ENCODE data around the gene FGGY. TPM values are rescaled to one million over a fixed set of nuclear protein-coding genes. Genes with fewer than 3 reads are reported as not detected.
"Not testable (repeated sequence)": the region's sequence is repeated elsewhere in the genome, so short reads cannot be mapped to it uniquely, and the experiment has no call there.

The FGGY gene
- total RNA-seq, 2 experiments from 2014 or later, result 6.6 to 9.7 TPM

- H3K27me3 Mint-ChIP-seq, result no peaks in the 10 kb centered on the region
- H3K9me3 Mint-ChIP-seq, result no peaks in the 10 kb centered on the region
- peaks cover 28% of the 10 kb centered on the region for H3K36me3 Mint-ChIP-seq
- DNase-seq, result no peak
- H3K4me1 Mint-ChIP-seq, result no peaks in the 10 kb centered on the region
- H3K27ac Mint-ChIP-seq, result no peak overlapping the region
- H3K4me3 Mint-ChIP-seq, result no peak overlapping the region
Measured at GRCh38 chr1:59552007-59552406, 255.1 kb downstream of the FGGY start.

GRCh38 chr1:59553371-59553770 is 256.5 kb downstream of the FGGY start:
- no peaks in the 10 kb centered on the region for H3K27me3 Mint-ChIP-seq
- no peaks in the 10 kb centered on the region for H3K4me1 Mint-ChIP-seq
- no peak for DNase-seq
- H3K4me3 Mint-ChIP-seq, result no peak overlapping the region
- H3K9me3 Mint-ChIP-seq, result peaks cover 9% of the 10 kb centered on the region
- H3K27ac Mint-ChIP-seq, result no peak overlapping the region
- H3K36me3 Mint-ChIP-seq, result peaks cover 40% of the 10 kb centered on the region

GRCh38 chr1:59554011-59554663 is 257.2 kb downstream of the FGGY start:
- peaks cover 46% of the 10 kb centered on the region for H3K36me3 Mint-ChIP-seq
- no peak for DNase-seq
- H3K27ac Mint-ChIP-seq, result no peak overlapping the region
- H3K9me3 Mint-ChIP-seq, result peaks cover 13% of the 10 kb centered on the region
- no peaks in the 10 kb centered on the region for H3K27me3 Mint-ChIP-seq
- no peak overlapping the region for H3K4me3 Mint-ChIP-seq
- no peaks in the 10 kb centered on the region for H3K4me1 Mint-ChIP-seq

DNA sequence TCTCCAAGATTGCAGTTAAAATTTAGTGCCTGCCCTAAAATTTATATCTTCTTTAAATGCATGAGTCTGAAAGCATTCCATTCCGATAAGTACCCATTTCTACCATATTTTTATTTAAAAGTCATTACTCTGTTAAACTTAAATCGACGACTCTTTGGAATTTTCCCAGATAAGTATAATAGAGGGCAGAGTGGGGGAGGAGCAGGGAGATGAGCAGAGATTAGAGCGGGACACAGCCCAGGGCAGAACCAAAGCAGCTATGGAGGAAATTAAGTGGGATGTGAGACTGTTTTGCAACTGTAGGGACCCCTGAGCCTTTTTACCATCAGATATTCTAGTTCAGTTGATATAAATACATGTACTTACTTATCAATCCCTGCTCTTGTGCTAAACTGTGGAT is 257.9 kb downstream of the FGGY start:
- H3K27me3 Mint-ChIP-seq, result no peaks in the 10 kb centered on the region
- no peak for DNase-seq
- no peak overlapping the region for H3K27ac Mint-ChIP-seq
- H3K4me3 Mint-ChIP-seq, result no peak overlapping the region
- H3K4me1 Mint-ChIP-seq, result no peaks in the 10 kb centered on the region
- peaks cover 13% of the 10 kb centered on the region for H3K9me3 Mint-ChIP-seq
- peaks cover 46% of the 10 kb centered on the region for H3K36me3 Mint-ChIP-seq

- DNase-seq, result no peak
- H3K36me3 Mint-ChIP-seq, result peaks cover 49% of the 10 kb centered on the region
- no peak overlapping the region for H3K27ac Mint-ChIP-seq
- H3K4me3 Mint-ChIP-seq, result no peak overlapping the region
- peaks cover 13% of the 10 kb centered on the region for H3K9me3 Mint-ChIP-seq
- no peaks in the 10 kb centered on the region for H3K27me3 Mint-ChIP-seq
- peaks cover 4% of the 10 kb centered on the region for H3K4me1 Mint-ChIP-seq
Measured at GRCh38 chr1:59556398-59556797, 259.5 kb downstream of the FGGY start.

DNA sequence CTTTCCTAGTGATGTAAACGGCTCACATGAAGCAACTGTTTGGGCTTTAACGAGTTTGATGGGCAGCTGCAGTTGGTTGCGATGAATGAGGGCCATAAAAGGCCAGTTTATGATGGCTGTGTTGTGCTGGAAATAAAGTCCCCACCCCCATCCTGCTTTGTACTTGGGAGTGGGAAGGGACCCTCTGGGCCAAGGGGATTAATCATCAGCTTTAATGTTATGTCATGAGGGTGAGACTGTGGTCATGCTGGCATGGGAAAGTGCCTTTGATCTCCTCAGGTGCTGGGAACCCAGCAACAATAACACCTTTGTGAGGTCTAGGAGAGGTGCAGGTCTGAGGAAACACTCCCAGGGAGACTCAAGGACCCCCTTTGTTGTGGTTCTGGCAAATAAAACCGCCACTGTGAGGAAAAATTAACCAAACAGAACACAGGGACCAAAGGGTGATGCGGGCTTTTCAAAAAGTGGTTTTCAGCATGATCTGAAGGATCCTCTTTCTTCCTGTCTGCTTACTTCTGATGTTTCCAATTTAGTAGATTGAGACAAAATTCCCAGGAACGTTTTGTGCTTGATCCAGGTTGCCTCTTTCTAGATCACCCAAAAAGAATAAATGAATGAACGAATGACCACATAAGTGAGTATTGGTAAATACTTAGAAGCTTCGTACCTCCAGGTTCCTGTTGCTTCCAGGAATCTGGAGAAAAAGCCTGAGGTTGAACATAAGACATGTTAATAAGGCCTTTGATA is 260.1 kb downstream of the FGGY start:
- peaks cover 49% of the 10 kb centered on the region for H3K36me3 Mint-ChIP-seq

GRCh38 chr1:59557549-59557885 is 260.6 kb downstream of the FGGY start:
- DNase-seq, result no peak
- H3K4me3 Mint-ChIP-seq, result no peak overlapping the region
- H3K36me3 Mint-ChIP-seq, result peaks cover 49% of the 10 kb centered on the region
- H3K27ac Mint-ChIP-seq, result no peak overlapping the region
- no peaks in the 10 kb centered on the region for H3K27me3 Mint-ChIP-seq
- peaks cover 13% of the 10 kb centered on the region for H3K9me3 Mint-ChIP-seq
- H3K4me1 Mint-ChIP-seq, result peaks cover 4% of the 10 kb centered on the region

More for the DNA sequence above, 260.1 kb downstream of the FGGY start:
- DNase-seq, result no peak
- Mint-ChIP-seq H3K4me3 (no peak overlapping the region), H3K27me3 (no peaks in the 10 kb centered on the region), H3K27ac (no peak overlapping the region), H3K4me1 (peaks cover 4% of the 10 kb centered on the region), H3K9me3 (peaks cover 13% of the 10 kb centered on the region)

DNA sequence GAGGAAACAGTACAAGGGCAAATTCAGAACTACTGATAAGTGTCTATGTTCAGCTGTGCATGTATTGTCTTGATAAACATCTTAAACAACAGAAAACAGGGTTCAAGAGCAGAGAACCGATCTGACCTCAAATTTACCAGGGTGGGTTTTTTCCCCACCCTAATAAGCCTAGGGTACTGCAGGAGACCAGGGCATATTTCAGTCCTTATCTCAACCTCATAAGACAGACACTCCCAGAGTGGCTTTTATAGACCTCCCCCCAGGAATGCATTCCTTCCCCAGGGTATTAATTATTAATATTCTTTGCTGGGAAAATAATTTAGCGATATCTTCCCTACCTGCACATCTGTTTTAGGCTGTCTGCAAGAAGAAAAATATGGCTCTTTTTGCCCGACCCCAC is 261.7 kb downstream of the FGGY start:
- H3K4me3 Mint-ChIP-seq, DNase-seq, H3K27me3 Mint-ChIP-seq, H3K4me1 Mint-ChIP-seq, H3K27ac Mint-ChIP-seq: not testable (repeated sequence)
- Mint-ChIP-seq H3K36me3 (peaks cover 49% of the 10 kb centered on the region), H3K9me3 (peaks cover 13% of the 10 kb centered on the region)

DNA sequence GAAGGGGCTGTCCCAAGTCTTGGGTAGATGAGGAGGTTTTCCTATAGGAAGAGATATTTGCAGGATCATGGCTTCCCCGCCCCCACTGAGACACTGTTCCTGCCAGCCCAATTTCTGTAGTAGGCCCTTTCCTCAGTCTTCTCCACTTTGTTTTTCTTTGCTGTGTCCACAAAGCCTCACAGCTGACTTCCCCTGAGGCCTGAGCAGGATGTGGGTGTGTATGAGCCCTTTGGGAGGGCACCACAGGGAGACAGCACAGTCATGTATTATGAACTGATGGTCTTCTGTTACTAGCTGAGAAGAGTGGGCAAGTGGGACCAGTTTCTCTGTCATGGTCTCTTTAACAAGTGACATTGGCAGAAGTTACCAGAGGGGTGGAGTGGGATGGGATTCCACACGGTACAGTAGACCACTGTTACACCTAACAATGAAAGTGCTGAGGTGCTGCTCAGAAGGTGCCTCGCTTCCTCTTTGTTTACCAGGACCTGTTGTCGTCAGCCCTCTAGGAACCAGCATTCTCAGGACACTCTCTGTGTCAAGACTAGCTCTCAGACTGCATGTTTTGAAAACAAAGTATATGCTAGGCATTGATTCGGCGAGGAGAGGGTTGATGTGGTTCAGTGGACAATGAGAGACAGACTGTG is 264.0 kb downstream of the FGGY start:
- Mint-ChIP-seq H3K36me3 (peaks cover 32% of the 10 kb centered on the region), H3K27me3 (no peaks in the 10 kb centered on the region), H3K4me1 (peaks cover 7% of the 10 kb centered on the region), H3K4me3 (no peak overlapping the region), H3K27ac (no peak overlapping the region), H3K9me3 (peaks cover 13% of the 10 kb centered on the region)
- DNase-seq, result no peak

DNA sequence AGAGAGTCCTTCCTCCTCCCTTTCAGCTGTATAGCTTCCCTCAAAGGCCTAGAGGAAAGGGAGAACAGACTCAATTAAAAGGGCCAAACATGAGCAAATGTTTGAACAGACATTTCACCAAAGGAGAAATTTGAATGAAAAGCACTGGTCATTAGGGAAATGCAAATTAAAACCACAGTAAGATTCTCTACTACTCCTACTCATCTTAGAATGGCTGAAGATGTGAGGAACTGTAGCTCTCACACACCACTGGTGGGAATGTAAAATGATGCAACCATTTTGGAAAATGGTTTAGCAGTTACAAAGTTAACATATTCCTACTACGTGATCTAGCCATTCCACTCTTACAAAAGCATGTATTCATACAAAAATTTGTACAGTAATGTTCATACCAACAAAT is 264.9 kb downstream of the FGGY start:
- Mint-ChIP-seq H3K4me1 (peaks cover 7% of the 10 kb centered on the region), H3K4me3 (no peak overlapping the region), H3K27ac (no peak overlapping the region)

GRCh38 chr1:59564192-59564891 is 267.4 kb downstream of the FGGY start:
- no peak for DNase-seq
- H3K4me3 Mint-ChIP-seq, result no peak overlapping the region
- H3K4me1 Mint-ChIP-seq, result peaks cover 7% of the 10 kb centered on the region
- no peaks in the 10 kb centered on the region for H3K9me3 Mint-ChIP-seq
- no peaks in the 10 kb centered on the region for H3K27me3 Mint-ChIP-seq
- peaks cover 3% of the 10 kb centered on the region for H3K36me3 Mint-ChIP-seq
- no peak overlapping the region for H3K27ac Mint-ChIP-seq

More for the DNA sequence above, 264.9 kb downstream of the FGGY start:
- Mint-ChIP-seq H3K27me3 (no peaks in the 10 kb centered on the region), H3K36me3 (peaks cover 24% of the 10 kb centered on the region), H3K9me3 (peaks cover 13% of the 10 kb centered on the region)
- DNase-seq, result no peak

DNA sequence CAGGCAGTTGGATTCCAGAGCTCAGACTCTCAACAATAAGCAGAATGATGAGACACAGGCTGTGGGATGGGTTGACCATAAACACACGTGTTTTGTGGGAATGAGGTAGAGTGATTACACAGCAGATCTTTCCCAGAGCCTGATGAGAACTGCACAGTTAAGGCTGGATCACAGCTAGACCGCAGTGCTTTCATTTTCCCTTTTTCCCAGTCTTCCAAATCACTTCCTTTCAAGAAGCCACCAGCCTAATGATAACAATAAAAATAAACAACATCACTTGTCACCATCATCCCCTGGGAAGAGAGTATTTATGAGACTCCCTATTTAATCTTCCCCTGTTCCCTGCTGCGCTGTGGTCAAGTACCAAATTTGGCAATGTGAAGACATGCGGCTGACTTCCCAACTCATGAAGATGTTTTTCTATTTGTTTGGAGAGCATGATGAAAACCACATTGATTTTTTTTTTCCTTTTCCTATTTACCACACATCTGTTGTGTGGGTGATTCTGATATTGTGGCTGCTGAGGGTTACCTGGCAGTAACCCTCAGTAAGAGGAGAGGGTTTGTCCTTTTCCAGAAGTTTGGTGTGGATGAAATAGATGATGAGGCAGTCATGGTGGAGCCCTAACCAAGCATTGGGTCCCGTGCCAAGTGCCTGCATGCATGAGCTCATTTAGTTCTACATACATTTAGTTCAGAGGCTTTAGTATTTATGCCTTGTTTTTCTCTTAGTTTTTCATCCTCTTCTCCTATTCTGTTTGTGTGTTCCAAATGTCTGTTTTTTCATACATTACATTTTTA is 268.9 kb downstream of the FGGY start:
- Mint-ChIP-seq H3K27ac (no peak overlapping the region), H3K36me3 (peaks cover under 1% of the 10 kb centered on the region), H3K9me3 (no peaks in the 10 kb centered on the region), H3K27me3 (peaks cover 5% of the 10 kb centered on the region), H3K4me3 (no peak overlapping the region), H3K4me1 (peaks cover 16% of the 10 kb centered on the region)
- no peak for DNase-seq

DNA sequence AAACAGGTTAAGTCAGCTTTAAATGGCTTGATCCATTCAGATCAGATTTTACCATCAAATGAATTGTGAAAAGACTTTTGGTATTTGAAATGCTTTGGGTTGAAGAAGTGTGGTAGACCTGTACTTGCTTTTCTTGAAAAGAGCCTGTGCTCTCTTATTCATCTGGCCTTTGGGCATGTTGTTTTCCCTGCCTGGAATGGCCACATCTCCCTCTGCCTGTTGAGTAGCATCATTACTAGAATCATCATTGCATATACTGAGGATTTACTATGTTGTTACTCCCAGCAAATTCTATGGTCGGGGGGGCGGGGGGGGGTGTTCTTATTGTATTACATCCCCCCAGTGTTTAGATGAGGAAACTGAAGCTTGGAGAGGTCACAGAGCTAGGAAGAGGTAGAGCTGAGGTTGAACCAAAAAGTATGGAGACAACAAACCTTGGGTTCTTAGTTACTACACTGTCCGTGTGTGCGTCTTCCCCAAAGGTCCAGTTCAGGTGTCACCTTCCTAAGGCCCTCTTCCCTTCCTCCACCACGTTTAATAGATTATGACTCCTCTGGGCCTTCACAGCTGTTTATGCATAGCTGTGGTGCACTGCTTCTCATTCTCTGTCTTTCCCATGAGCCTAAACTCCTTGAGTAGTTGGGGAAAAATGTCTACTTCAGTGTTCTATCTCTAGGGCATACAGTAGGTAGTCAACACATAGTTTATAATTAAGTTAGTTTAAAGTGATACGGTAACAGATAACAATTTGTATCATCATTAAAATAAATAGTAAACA is 271.5 kb downstream of the FGGY start:
- no peaks in the 10 kb centered on the region for H3K9me3 Mint-ChIP-seq
- H3K27me3 Mint-ChIP-seq, result peaks cover 5% of the 10 kb centered on the region
- peaks cover 21% of the 10 kb centered on the region for H3K4me1 Mint-ChIP-seq
- no peak overlapping the region for H3K4me3 Mint-ChIP-seq
- H3K27ac Mint-ChIP-seq, result no peak overlapping the region
- no peak for DNase-seq
- H3K36me3 Mint-ChIP-seq, result peaks cover 1% of the 10 kb centered on the region

- no peak for DNase-seq
- peaks cover 21% of the 10 kb centered on the region for H3K4me1 Mint-ChIP-seq
- H3K36me3 Mint-ChIP-seq, result peaks cover 6% of the 10 kb centered on the region
- H3K9me3 Mint-ChIP-seq, result peaks cover 5% of the 10 kb centered on the region
- H3K4me3 Mint-ChIP-seq, result no peak overlapping the region
- H3K27me3 Mint-ChIP-seq, result peaks cover 5% of the 10 kb centered on the region
- H3K27ac Mint-ChIP-seq, result no peak overlapping the region
Measured at GRCh38 chr1:59569198-59569597, 272.3 kb downstream of the FGGY start.
